ENCODE data around the gene MAGEA2B. TPM values are rescaled to one million over a fixed set of nuclear protein-coding genes. Genes with fewer than 3 reads are reported as not detected.

Gene MAGEA2B
- total and polyA plus RNA-seq, 9 of the 15 experiments (the other 6 are each of a cell fraction or from before 2014, with no cell fraction given) = 1.9 to 53.3 (median 10.0) TPM

GRCh38 chrX:152735101-152735500 lies 20.7 kb downstream of the MAGEA2B start:
- H3K9me1 ChIP-seq (ENCODE audit: control insufficient read depth, insufficient read depth, low read length) = no peaks in the 10 kb centered on the region
- ATAC-seq (no peak), FAIRE-seq (no peak), DNase-seq (ENCODE audit: extremely low read depth in 1 of 4, low spot score in 3 of 4) (peak in 1 of 4 experiments; percentile 5)
- H3K4me3 ChIP-seq = peak overlapping the region; percentile 77; the same call in 1 of the 2 replicates
- H4K20me1 ChIP-seq (replicated peaks; ENCODE audit: control insufficient read depth, insufficient read depth, low read length) = no peaks in the 10 kb centered on the region
- no peak for TF ChIP-seq ZNF589 (CRISPR knock-in tag; IDR thresholded peaks at IDR 0.05; ENCODE audit: low read depth)
- TF ChIP-seq JUND (IDR thresholded peaks at IDR 0.05; ENCODE audit: borderline replicate concordance, low read depth, low read length) = no peak
- TF ChIP-seq JUND (tag; IDR thresholded peaks at IDR 0.05; ENCODE audit: borderline replicate concordance, low read depth, low read length) = no peak
- no peak for TF ChIP-seq FOXO4 (CRISPR knock-in tag; IDR thresholded peaks at IDR 0.05)
- TF ChIP-seq SNIP1 (IDR thresholded peaks at IDR 0.05; ENCODE audit: low read depth) = no peak
- TF ChIP-seq TCFL5 (CRISPR knock-in tag; conservative IDR thresholded peaks at IDR 0.05) = no peak
- TF ChIP-seq ATF2 (CRISPR knock-in tag; IDR thresholded peaks at IDR 0.05) = no peak
- no peak for TF ChIP-seq NR2C1 (IDR thresholded peaks at IDR 0.05)
- no peak for TF ChIP-seq NR2C1 (tag; IDR thresholded peaks at IDR 0.05)
- TF ChIP-seq ARNT (IDR thresholded peaks at IDR 0.05) = no peak
- TF ChIP-seq RBM22 (IDR thresholded peaks at IDR 0.05; ENCODE audit: low read depth, low read length, poor library complexity, severe bottlenecking) = no peak
- no peak for TF ChIP-seq PHB2 (IDR thresholded peaks at IDR 0.05; ENCODE audit: low read depth)
- no peak for TF ChIP-seq ZBTB33 (CRISPR knock-in tag; IDR thresholded peaks at IDR 0.05)
- TF ChIP-seq FOXK1 (CRISPR knock-in tag; IDR thresholded peaks at IDR 0.05; ENCODE audit: borderline replicate concordance) = no peak
- no peak for TF ChIP-seq ARID3B (CRISPR knock-in tag; IDR thresholded peaks at IDR 0.05; ENCODE audit: borderline replicate concordance)
- H3K4me2 ChIP-seq (ENCODE audit: insufficient read depth, low read length) = peak overlapping the region; percentile 80; the same call in 1 of the 2 replicates
- peaks cover 0 to 5% of the 10 kb centered on the region in 2 experiments; a peak in 2 of 5 replicates for H3K4me1 ChIP-seq (replicated peaks in 1 of 2; ENCODE audit: control insufficient read depth in 2 of 2, insufficient read depth in 2 of 2, low read length in 2 of 2)
- peaks cover 30% of the 10 kb centered on the region for H3K36me3 ChIP-seq (ENCODE audit: control insufficient read depth, insufficient read depth, low read length)
- CTCF ChIA-PET (ENCODE audit: low intra/inter-chr PET ratio) = no interaction called here
- no peak overlapping the region for H3K27ac ChIP-seq (ENCODE audit: extremely low read depth, low read depth, low read length)
- no peaks in the 10 kb centered on the region for H3K9me3 ChIP-seq (replicated peaks; ENCODE audit: control insufficient read depth, insufficient read depth, low read depth, low read length)
- peaks cover 48% of the 10 kb centered on the region for H3K79me2 ChIP-seq (ENCODE audit: control insufficient read depth, insufficient read depth, low read length)
- in situ Hi-C loops (cut with MboI) (no loop called here), intact Hi-C loops (cut with micrococcal nuclease) (no loop called here)
- WGBS (ENCODE audit: insufficient coverage, low coverage, missing lambda C conversion rate) = 38% methylated on average over 1 of the region's 2 CpGs
- H2AFZ ChIP-seq (ENCODE audit: low read depth, low read length) = no peak overlapping the region
- POLR2A ChIA-PET = no interaction called here
- no peaks in the 10 kb centered on the region for H3K27me3 ChIP-seq (ENCODE audit: control insufficient read depth in 2 of 2, insufficient read depth in 2 of 2, low read length in 2 of 2)
- 0 out of 4 replicates have a peak overlapping the region, but pooled peaks have one; percentile 0 to 89 for H3K9ac ChIP-seq (ENCODE audit: insufficient read depth in 1 of 2, low read depth in 2 of 2, low read length in 2 of 2)
- no TSS peak for BruUV-seq (replicated peaks)

Data from K562 (cell line).